ENCODE data around the gene SGCB.
"Not testable (repeated sequence)": the region's sequence is repeated elsewhere in the genome, so short reads cannot be mapped to it uniquely, and the experiment has no call there.

Gene SGCB, protein sequence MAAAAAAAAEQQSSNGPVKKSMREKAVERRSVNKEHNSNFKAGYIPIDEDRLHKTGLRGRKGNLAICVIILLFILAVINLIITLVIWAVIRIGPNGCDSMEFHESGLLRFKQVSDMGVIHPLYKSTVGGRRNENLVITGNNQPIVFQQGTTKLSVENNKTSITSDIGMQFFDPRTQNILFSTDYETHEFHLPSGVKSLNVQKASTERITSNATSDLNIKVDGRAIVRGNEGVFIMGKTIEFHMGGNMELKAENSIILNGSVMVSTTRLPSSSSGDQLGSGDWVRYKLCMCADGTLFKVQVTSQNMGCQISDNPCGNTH

DNA sequence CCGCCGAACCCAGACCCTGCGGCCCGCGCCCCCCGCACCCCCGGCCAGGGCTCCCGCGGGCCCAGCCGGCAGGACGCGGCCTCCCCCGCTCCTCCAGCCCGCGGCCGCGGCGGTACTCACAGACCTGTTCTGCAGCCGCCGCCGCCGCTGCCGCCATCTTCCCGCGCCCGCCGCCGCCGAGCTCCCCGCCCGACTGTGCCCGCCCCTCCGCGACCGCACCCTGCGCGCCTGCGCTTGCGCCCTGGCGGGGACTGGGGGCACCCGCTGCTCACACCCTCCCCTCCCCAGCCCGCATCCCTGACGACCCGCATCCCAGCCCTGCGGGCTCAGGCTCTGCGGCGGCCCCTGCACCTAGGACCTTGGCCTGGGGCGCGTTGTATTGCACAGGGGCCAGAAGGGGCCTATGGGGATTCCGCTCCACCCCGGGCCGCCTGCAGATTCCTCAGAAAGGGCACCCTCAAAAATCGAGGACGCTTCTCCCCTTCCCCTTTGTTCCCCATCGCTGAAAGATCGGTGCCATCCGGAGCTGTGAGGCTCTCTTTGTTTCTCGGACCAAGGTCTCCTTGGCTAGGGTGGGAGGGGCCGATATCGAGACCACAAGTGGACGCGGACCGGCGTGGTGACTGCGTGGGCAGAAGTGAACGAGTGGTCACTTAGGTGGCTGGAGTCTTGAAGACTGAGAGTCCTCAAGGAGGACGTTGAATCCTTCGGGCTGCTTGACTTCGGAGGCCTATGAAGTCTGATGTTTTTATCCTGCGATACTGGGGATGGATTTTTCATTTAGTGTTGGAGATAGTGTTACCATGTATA is at the start of gene SGCB:
Gene SGCB, minus strand, starts transcription at position 197 of the 810 bp plus-strand sequence. Its CDS starts 40 bp downstream, at position 157.
- peak; percentile 65 to 67 for DNase-seq

DNA sequence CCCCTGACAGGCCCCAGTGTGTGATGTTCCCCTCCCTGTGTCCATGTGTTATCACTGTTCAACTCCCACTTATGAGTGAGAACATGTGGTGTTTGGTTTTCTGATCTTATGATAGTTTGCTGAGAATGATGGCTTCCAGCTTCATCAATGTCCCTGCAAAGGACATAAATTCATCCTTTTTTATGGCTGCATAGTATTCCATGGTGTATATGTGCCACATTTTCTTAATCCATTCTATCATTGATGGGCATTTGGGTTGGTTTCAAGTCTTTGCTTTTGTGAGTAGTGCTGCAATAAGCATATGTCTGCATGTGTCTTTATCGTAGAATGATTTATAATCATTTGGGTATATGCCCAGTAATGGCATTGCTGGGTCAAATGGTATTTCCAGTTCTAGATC is 48.3 kb upstream of the SGCB start:
- not testable (repeated sequence) for DNase-seq

DNA sequence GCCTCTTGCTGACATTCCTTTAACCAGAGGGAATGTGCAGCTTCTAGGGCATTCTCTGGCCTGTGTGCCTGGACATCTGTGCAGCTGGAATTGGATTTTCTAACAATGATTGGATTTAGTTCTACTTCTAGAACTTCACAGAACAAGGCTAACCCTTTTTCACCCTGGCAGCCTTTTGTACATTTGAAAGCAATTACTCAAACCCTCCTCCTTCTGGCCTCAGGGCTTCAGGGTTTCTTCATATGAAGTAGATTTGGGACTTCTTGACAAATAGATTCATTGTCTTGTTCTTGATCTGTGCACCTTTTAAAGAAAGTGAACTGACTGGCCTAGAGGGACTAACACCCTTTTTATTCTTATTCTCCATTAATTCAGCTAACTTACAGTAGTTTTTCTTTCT is 43.1 kb upstream of the SGCB start:
- DNase-seq = no peak

DNA sequence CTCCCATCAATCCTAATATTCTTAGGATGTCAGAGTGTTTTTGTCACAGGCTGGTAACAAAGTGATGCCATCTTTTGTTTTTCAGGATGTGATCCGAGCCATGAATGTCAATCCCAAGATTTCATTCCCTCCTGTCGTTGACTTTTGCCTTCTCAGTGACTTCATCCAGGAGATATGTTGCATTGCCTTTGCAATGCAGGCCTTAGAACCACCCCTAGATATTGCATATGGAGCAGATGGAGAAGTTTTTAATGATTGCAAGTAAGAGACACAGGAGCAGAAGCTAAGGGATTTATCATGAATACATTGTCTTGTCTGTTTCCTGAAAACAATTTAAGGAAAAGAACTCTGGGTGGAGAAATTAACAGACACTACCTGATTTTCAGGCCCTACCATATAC is 41.6 kb upstream of the SGCB start:
- no peak for DNase-seq

DNA sequence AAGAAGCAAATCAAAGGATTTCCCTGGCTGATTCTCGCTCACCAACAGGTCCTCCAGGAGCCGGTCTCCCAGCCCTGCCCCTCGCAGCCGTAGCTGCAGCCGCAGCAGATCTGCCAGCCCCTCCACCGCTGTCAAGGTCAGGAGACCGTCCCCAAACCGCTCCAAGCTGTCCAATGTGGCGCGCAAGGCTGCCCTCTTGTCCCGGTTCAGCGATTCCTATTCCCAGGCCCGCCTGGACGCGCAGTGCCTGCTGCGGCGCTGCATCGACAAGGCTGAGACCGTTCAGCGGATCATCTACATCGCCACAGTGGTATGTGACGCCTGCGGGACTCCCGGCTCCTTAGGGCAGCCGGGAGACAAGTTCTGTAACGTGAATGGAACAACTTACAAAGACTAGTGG is 38.6 kb upstream of the SGCB start:
- no peak for DNase-seq

DNA sequence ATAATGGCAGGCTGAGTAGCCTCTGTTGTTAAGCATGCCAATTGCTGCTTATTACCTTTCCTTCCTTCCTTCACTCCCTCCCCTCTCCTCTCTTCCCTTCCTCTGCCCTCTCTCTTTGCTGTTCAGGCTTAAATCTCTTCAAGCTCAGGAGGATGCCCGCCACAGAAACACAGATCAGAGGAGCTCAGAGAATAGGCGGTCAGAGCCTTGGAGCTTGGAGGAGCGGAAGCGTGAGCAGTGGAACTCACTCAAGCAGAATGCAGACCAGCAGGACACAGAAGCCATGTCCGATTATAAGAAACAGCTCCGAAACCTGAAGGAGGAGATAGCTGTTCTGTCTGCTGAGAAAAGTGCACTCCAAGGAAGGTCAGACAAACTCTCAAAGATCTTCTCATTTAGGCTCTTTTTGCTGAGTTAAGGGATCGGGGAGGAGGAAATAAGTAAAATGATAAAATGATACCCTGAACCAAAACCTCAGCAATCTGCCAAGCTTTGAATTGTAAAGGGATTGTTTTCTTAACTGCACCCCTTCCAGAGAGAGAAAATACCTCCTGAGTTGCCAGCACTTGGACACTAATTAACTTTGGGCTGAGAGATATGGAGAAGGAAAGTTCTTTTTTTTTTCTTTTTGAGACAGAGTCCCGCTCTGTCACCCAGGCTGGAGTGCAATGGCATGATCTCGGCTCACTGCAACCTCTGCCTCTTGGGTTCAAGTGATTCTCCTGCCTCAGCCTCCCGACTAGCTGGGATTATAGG is 33.9 kb upstream of the SGCB start:
- no peak for DNase-seq

DNA sequence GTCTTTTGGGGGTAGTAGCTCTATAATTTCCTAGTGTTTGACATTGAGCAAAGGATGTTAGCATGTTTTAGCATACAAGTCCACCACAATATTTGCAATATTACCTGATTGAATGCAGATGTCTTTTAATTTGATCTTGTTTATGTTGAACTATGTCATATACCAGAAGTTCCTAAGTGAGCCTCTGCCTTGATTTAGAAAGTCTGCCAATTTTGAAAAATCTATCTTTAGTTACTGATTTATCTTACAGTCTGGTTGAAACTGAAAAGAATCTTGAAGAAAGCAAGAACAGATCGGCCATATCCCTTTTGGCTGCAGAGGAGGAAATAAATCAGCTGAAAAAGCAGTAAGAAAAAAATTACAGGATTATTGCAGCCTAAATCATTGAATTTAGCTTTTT is 31.5 kb upstream of the SGCB start:
- DNase-seq = no peak

DNA sequence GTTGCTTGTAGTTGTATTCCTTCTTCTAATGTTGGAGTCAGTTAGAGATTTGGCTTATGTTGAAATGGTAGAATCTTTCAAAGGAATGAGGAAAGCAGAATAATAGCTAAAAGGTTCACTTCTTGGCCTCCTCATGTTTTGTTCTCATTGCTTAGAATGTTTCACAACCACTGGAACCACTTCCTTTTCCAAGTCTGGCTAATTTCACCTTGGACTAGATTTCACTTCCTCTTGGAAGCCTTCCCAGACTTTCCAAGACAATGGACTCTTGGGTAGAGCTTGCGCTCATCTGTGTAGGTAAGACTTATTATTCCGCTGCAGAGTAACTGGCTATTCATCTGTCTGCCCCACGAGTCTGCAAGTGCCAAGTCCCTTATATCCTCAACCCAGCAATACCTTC is 21.3 kb upstream of the SGCB start:
- no peak for DNase-seq

DNA sequence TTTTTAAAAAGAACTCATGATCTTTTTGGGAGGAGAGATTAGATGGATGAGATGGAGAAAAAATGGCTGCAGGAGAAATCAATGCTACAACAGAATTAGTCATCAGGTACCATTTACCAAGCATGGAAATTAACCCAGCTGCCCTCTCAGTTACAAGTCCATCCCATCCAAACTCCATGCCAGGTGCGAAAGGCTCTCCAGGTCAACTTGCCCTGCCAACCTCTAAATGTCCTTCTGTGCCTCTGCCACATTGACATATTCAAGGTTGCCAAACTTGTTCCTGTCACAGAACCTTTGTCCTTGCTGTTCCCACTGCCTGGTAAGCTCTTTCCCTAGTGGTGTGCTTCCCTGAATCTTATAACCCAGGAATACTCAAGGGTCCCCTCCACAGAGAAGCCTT is 20.2 kb upstream of the SGCB start:
- DNase-seq = no peak

DNA sequence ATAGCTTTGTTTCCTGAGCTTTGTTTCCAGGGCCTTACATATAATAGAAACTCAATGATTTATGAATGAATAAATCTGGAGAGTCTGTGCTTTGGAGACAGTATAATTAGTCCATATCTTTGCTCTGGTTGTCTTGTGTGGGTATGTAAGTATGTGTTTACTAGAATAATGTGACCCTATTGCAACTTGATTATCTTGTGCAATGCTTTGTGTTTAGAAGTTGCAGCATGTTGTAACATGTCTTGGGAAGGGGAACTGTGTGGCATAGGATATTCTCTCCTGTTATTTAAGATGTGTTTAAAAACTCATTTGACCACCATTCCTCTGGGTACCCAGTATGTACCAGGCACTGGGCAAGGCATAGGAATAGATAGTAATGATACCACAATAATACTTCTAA is 19.1 kb upstream of the SGCB start:
- DNase-seq = no peak

DNA sequence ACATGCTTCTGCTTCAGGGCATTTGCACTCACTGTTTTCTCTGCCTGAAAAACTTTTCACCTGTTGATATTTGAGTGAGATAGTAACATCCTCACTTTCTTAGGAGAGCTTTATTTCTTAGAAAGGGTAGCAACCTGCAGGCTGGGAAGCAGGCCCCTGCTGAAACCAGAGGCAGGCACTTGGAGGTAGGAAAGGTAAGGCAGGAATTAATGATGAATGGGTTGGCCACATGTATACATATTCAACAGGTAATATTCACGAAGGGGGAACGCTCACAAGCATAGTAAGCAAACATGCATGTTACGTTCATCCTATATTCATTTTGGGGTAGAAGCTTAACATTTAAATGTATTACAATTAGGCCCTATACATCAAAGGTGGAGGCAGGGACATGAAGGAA is 16.2 kb upstream of the SGCB start:
- no peak for DNase-seq

DNA sequence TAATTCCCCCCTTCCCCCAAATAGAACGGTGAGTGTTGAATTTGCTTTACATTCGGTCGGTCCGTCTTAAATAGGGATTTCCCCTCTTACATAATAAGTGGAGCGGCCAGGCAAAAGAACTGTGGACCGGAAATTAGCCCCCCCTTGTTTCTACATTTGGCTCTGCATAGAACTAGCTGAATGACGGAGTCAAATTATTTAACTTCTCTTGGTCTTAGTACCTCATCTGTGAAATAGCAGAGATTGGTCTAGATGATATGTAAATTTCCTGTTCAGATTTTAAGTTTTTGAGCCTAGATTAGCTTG is 14.3 kb upstream of the SGCB start:
- DNase-seq = no peak

DNA sequence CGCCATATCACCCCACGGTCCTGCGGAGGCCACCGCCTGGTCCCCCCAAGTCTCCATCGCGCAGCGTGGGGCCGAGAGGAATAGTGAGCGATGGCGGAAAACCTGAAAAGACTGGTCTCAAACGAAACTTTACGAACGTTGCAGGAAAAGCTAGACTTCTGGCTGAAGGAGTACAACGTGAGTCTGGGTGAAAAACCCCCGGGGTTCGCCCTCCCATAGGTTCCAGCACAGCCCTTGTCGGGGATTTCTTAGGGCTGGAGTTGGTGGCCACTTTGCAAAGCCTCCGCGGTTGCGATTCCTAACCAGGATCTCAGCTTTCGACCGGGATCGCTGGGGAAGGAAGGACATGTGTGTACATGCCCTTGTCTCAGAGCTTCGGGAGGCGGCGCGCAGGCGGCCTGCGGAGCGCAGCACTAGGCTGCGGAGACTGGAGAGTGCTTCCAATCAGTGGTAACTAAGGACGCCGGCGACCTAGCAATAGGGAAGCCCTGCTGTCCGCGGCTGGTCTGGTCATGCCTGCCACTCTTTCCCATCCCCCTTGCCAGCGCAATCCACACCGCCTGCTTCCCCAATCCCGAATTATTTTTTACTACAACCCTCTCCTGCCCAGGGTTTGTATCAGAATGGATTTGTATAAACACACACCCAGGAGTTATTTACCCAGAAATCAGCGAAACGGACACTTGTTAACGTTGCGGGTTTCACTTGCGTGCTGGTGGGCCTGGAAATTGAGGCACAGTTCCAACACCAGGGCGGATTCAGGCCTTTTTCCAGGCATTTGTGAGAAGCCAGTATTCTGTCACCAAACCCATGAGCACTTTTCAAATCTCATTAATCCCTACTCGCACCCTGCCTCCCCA is 13.7 kb upstream of the SGCB start:
- no peak for DNase-seq

DNA sequence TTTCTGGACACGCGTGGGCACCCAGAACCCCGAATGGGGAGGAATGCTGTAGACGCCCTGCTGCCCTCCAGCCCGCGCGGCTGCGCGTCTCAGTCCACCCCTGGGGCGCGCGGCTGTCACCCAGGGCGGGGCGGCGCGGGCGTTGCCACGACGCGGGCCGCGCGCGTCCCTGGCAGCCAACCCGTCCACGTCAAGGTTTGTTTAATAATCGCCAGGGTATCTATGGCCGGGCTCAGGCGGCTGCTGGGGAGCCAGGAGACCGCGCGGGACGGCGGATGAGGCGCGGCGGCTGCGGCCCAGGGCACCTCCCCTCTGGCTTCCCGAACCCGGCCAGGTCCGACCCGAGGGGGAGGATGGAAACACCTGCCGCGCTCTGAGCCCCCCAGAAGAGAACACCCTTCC is 13.1 kb upstream of the SGCB start, which contains the start of gene SPATA18:
Gene SPATA18, plus strand, starts transcription at position 92 of the 402 bp plus-strand sequence. CDS start 401 bp downstream, outside the sequence.
- no peak for DNase-seq

DNA sequence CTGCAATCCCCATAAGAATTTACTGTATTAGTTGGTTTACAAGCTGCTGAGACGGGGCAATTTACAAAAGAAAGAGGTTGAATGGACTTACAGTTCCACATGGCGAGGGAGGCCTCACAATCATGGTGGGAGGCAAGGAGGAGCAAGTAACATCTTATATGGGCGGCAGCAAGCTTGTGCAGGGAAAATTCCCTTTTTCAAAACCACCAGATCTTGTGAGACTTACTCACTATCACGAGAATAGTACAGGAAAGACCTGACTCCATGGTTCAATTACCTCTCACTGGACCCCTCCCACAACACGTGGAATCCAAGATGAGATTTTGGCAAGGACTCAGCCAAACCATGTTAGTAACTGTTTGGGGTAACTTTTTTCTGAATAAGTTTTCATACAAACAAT is 11.2 kb upstream of the SGCB start:
- DNase-seq = no peak

DNA sequence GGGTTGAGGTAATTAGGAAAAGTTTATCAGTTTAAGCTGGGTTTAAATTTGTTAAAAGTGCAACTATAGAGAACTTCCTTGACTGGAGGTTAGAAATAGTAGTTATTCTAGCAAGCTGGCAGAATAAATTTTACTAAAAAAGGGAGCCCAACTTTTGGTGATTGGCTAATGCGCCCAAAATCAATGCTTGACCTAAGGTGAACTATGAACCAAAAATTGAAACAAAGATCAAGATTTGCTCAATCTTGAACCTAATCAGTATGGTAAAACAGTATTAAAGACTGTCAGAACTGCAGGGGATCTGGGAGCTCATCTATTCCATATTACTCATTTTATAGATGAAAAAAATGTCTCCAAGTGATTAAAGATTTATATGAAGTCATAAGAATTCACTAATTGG is 6.9 kb upstream of the SGCB start:
- no peak for DNase-seq

DNA sequence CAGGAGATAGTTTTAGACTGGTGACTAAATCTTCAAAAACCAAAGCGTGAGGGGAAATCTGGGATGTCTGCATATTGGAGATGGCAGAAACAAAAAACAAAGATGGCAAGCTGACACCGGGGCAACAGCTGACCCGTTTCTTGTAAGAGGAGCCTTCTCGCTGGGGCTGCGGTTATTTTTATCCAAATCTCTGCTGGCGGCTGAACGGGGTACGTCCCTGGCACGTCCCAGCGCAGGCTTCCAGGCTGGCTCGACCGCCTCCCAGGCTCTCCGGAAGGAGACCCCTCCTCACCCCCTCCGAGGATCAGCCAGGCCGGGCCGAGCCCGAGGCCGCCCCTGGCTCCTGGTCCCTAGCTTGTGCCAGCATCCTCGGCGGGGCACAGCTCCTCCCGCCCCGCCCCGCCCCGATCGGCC is 403 bp downstream of the SGCB start:
- DNase-seq = no peak

DNA sequence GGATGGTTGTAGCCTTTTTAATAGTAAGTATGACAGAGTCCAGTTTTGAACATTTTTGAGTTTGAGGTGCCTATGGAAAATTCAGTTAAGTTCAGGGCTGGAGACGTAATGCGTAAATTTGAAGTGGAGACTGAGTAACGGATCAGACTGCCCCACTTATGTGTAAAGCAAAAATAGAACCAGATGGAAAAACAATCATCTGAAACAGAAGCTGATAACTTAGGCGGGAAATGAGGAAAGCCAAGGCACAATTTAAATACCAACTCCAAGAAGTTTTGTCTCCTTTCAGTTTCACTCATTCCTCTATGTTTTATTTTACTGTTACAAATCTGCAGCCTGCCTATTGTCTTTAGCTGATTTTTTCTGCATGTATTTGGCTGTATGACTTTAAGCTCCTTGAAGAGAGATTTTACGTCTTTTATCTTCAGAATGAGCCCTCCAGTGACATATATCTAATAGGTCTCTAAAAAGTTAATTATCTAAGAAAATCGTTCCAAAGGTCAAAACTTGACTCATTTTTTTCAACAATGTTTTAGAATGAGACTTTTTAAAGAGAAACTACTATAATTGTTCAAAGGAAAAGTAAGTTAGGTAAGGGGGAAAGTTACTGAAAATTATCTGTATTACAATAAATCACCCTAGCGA is 1.1 kb downstream of the SGCB start:
- no peak for DNase-seq

DNA sequence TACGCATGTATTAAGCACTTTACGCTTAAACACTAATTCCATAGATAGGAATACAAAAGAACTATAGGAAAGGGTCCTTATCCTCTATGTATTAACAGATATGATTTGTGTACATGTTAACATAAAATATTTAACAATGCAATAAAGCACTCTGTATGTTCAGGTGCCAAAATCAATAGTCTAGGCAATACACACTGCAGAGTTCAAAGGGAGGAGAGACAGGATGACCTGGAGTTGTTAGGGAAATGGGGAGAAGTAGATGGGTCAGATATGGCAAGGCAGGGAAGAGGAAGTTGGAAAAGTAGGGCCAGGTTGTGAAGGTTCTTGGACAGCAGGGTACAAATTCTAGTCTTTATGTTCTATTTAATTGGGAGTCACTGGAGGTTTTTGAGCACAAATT is 2.9 kb downstream of the SGCB start:
- DNase-seq = no peak

DNA sequence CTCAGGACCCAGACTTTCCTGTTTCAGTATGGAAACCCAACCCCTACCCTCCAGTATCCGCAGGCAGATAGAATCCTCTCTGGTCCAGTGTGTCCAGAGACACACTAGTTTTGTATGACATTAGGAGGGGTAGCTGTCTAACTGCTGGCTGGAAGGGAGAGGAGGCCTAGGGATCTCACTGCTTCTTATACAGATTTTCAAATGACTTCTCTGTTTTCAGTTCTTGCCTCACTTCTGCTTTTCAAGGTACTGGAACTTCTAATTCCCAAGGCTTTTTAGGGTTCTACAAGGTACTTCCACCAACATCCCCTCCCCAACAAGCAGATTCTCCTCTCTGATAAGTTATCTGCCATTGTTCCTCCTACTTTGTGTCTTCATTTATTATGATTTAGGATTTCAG is 6.1 kb downstream of the SGCB start:
- no peak for DNase-seq

DNA sequence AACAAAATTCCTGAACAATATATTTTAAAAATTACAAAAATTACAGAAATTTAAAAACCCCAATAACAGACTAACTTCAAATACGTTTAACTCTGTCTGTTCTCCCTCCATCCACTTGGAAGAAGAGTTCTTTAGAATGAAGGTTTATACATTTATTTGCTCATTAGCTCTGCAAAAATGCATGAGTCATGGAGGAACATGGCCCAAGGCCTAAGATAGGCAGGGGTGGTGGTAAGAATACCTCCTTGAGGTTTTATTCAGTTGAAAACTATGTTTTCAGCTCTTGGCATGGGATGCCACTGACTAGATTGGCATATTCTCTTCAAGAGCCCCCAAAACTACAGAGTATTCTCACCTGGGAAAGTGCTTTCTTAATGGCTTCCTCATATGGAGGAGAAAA is 9.1 kb downstream of the SGCB start:
- DNase-seq = no peak

DNA sequence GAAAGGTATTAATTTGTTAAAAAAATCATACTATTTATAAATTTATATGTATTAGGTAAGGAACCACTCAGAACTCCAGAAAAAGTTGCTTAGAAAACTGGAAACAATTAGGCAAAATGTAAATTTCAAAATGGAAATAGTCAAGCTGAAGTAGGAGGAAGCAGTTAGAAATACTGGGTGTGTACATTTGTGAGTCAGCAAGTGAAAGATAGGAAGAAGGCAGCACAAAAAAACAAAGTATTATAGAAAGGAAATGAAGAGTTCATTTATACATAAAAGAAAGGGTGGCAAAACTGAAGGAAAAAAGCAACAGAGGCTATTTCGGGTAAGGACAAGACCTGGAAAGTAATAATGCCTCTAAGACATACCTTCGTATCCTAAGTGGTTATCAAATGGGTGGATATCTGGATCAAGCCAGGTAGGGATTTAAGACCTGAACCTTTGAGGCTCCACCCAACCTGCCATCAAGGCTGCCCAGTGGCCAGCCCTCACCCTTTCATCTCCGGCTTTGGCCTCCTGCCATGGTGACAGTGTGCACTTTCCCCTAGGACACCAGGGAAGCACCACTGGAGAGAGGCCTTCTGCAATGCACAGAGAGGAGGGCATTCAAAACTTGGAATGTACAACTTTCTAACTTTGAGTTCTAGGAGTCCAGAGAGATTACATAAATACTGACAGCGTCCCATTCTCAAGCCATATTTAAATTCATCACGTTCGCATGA is 18.0 kb downstream of the SGCB start, which contains the start of gene LRRC66:
Gene LRRC66, minus strand, starts transcription at position 428 of the 722 bp plus-strand sequence. CDS start 2,750 bp downstream, outside the sequence.
- DNase-seq = no peak
